Colonic mucosa (tissue), 4 donors: Measurements from ENCODE around the gene PRKN. TPM values are rescaled to one million over a fixed set of nuclear protein-coding genes. Genes with fewer than 3 reads are reported as not detected.

Experiments
- DNase-seq: peaks from one replicate; pipeline ENCODE4 v3.0.0-alpha.2; 2020
- H3K27ac ChIP-seq: fragments of 200-600 bp; one replicate; pipeline ENCODE4 v1.8.0; 2021
- H3K27me3 ChIP-seq: fragments of 200-600 bp; one replicate; pipeline ENCODE4 v1.8.0; 2021
- H3K36me3 ChIP-seq: fragments of 200-600 bp; one replicate; pipeline ENCODE4 v1.8.0; 2021
- H3K4me1 ChIP-seq: fragments of 200-600 bp; one replicate; pipeline ENCODE4 v1.8.0; 2021; ENCODE audit warnings: mild to moderate bottlenecking
- H3K4me3 ChIP-seq: fragments of 200-600 bp; one replicate; pipeline ENCODE4 v1.8.0; 2021
- H3K9ac ChIP-seq, 2 donors: one replicate each; pipeline ENCODE4 v1.7.0; 2013; ENCODE audit warnings: control low read depth in 2 of 2, low read depth in 2 of 2, low read length in 2 of 2
- H3K9me3 ChIP-seq: fragments of 200-600 bp; one replicate; pipeline ENCODE4 v1.8.0; 2021
- intact Hi-C: fragments of 100-400 bp; cut with DNase I; formaldehyde crosslinking; loops from one replicate; pipeline ENCODE4 v1.14.1; 2022
- total RNA-seq, 2 donors: library from RNA; stranded (reverse); fragmentation: NEBNext Ultra II Directional in 1 of 2; extraction: Animal tissue kit (Norgen Biotek cat#: 25700) in 1 of 2; gene quantifications; one replicate each; pipeline ENCODE4 v1.2.1, GENCODE V29; 2021
- TF ChIP-seq, protein P1 (sequence below): fragments of 200-600 bp; IDR thresholded peaks from one replicate; pipeline ENCODE4 v1.8.0; 2022; ENCODE audit warnings: antibody characterized with exemption, mild to moderate bottlenecking
- donor health status: healthy.
- donor health status: DM: no; HTN: no; CAD: no.
- donor health status: DM: no; HTN: no; CAD: no.

Gene PRKN
- total RNA-seq, 2 donors from 2014 or later: 3.7 to 8.1 TPM

DNA sequence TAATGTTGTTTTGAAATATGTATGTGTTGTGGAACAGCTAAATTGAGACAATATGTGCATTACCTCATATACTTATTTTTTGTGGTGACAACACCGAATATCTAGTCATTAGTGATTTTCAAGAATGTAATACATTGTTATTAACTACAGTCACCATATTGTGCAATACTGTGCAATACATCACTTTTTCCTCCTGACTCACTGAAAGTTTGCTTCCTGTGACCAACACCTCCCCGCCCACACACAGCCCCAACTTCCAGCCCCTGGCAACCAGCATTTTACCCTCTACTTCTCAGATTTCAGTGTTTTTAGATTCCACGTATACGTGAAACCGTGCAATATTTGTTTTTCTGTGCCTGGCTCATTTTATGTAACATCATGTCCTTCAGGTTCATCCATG, 627.9 kb downstream of the PRKN start:
- H3K27ac ChIP-seq: no peak overlapping the region
- intact Hi-C loops: no loop called here
- H3K4me1 ChIP-seq: no peaks in the 10 kb centered on the region
- H3K27me3 ChIP-seq: no peaks in the 10 kb centered on the region
- no peak overlapping the region for H3K9ac ChIP-seq
- H3K4me3 ChIP-seq: no peak overlapping the region
- H3K36me3 ChIP-seq: no peaks in the 10 kb centered on the region
- DNase-seq: no peak
- H3K9me3 ChIP-seq: no peaks in the 10 kb centered on the region
- TF ChIP-seq, protein P1, sequence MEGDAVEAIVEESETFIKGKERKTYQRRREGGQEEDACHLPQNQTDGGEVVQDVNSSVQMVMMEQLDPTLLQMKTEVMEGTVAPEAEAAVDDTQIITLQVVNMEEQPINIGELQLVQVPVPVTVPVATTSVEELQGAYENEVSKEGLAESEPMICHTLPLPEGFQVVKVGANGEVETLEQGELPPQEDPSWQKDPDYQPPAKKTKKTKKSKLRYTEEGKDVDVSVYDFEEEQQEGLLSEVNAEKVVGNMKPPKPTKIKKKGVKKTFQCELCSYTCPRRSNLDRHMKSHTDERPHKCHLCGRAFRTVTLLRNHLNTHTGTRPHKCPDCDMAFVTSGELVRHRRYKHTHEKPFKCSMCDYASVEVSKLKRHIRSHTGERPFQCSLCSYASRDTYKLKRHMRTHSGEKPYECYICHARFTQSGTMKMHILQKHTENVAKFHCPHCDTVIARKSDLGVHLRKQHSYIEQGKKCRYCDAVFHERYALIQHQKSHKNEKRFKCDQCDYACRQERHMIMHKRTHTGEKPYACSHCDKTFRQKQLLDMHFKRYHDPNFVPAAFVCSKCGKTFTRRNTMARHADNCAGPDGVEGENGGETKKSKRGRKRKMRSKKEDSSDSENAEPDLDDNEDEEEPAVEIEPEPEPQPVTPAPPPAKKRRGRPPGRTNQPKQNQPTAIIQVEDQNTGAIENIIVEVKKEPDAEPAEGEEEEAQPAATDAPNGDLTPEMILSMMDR: no peak

DNA sequence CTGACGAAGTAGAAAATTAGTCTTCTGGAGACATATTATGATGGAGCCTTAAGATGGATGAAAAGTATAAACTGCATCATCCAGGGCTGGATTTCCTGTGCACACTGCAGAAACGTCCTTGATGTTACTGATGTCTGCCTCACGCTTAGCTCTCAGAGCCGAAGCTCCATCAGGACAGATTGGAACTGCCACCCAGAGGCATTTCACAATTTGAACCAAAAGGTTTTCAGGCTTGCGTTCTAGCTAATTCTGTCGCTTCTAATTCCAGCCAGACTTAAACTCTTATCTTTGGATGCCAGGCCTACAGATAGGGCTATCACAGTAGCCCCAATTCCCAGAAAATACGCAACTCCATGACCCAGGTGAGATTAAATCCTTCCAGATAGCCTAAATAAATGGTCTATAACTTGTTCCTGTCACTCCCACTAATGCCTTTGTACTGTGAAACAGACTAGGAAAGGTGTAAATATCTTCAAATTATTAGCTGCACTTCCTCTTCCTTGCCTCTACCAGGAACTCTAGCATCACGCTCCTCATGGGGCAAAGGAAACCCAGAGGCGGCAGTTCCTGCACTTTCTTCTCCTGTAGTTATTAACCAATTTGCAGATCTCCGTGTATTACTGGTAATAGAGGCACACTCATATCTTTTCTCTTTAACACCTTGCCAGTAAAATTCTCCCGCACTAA, 634.6 kb downstream of the PRKN start:
- no peak overlapping the region for H3K27ac ChIP-seq
- no peaks in the 10 kb centered on the region for H3K36me3 ChIP-seq
- no peak for DNase-seq
- no peaks in the 10 kb centered on the region for H3K9me3 ChIP-seq
- H3K9ac ChIP-seq: no peak overlapping the region
- TF ChIP-seq, protein P1: no peak
- intact Hi-C loops: no loop called here
- H3K4me3 ChIP-seq: no peak overlapping the region
- no peaks in the 10 kb centered on the region for H3K4me1 ChIP-seq
- no peaks in the 10 kb centered on the region for H3K27me3 ChIP-seq

DNA sequence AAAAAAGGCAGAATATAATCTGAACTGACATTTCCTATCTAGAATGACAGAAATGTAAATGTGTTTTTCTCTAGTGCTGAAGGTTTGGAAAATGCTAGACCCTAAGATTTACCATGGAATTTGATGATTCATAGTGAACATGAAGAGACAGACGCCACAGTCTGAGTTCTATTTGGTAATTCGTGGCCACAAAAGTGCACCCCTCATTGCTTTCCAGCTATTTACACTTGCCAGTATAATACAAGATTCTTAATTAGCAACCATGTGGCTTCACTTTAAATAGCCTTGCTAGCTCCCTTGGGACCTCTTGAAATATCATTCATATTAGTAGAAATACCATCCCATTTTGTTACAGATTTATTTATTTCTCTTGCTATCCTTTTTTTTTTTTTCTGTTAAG, 636.8 kb downstream of the PRKN start:
- Histone ChIP-seq H3K27me3 (no peaks in the 10 kb centered on the region), H3K9me3 (no peaks in the 10 kb centered on the region), H3K9ac (no peak overlapping the region), H3K36me3 (no peaks in the 10 kb centered on the region), H3K27ac (no peak overlapping the region), H3K4me1 (no peaks in the 10 kb centered on the region), H3K4me3 (no peak overlapping the region)
- intact Hi-C loops: no loop called here
- TF ChIP-seq, protein P1: no peak
- no peak for DNase-seq

DNA sequence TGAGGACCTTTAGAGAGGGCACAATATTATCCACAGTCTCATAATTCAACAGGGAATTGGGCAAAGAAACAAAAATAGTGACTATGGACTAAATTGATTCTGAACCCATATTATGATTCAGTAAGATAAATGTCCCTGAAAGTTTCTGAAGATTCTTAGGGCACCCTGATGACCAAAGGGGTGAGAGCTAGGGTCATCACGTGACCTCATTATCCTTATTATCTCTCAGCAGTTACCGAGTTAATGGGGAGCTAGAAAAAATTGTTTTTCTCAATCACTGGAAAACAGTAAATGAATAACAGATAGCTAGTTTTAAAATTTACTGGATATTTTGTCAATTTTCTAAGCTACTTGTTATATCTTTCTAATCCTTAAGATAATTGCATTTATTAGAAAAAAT, 639.5 kb downstream of the PRKN start:
- Histone ChIP-seq H3K36me3 (no peaks in the 10 kb centered on the region), H3K4me3 (no peak overlapping the region), H3K4me1 (no peaks in the 10 kb centered on the region), H3K27ac (no peak overlapping the region), H3K9ac (no peak overlapping the region), H3K27me3 (no peaks in the 10 kb centered on the region), H3K9me3 (no peaks in the 10 kb centered on the region)
- no peak for DNase-seq
- intact Hi-C loops: no loop called here
- TF ChIP-seq, protein P1: no peak

DNA sequence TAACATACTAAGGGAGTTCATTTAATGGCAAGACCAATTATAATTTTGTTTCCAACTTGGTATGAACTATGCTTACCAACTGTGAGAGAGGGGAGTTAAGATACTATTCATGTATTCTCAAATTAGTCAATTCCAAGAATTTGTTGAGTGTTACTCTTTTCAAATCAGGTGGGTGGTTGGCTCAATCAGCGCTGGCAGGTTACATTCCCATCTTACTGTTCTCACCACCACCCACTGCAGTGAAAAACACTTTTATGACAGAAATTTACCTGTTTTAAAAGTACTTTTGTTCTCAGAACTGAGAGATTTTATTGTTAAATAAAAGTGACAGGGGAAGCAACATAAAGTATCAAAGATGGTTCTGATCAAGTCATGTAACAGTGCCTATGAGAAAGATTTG, 642.0 kb downstream of the PRKN start:
- no peaks in the 10 kb centered on the region for H3K36me3 ChIP-seq
- H3K4me1 ChIP-seq: no peaks in the 10 kb centered on the region
- H3K27me3 ChIP-seq: no peaks in the 10 kb centered on the region
- TF ChIP-seq, protein P1: no peak
- no peak overlapping the region for H3K4me3 ChIP-seq
- H3K9me3 ChIP-seq: no peaks in the 10 kb centered on the region
- intact Hi-C loops: no loop called here
- DNase-seq: no peak
- H3K27ac ChIP-seq: no peak overlapping the region
- no peak overlapping the region for H3K9ac ChIP-seq
